Kidney glomerular epithelial cell (primary cell): ENCODE results near the gene LGALS16.
A peak's percentile ranks its signal among the peaks of the same experiment; 100 is the strongest.
"Not testable (repeated sequence)": the region's sequence is repeated elsewhere in the genome, so short reads cannot be mapped to it uniquely, and the experiment has no call there.

Source experiments
- DNase-seq: peaks from one replicate; lab custom pipeline; 2025; lab: John Stamatoyannopoulos, UW

LGALS16 gene, protein sequence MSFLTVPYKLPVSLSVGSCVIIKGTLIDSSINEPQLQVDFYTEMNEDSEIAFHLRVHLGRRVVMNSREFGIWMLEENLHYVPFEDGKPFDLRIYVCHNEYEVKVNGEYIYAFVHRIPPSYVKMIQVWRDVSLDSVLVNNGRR

DNA sequence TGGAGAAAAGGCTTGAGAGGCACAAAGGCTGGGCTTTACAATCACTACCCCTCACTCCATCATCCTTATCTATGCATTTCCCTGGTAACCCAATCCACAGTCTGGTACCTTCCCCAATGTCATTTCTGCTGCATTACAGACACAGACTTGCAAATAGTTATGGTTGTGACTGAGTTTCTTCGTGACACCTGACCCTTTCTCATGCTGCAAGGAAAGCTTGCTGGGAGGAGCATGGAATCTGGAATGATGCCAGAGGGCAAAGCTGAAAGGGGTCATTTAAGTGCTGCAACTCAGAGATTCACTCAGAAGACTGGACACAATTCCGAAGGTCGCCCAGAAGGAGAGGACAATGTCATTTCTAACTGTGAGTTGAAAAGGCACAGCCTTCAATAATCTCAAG lies at the start of gene LGALS16:
Gene LGALS16 (plus strand): TSS at position 301 of the 400 bp plus-strand sequence. CDS start 49 bp downstream, at position 350.
- no peak for DNase-seq

DNA sequence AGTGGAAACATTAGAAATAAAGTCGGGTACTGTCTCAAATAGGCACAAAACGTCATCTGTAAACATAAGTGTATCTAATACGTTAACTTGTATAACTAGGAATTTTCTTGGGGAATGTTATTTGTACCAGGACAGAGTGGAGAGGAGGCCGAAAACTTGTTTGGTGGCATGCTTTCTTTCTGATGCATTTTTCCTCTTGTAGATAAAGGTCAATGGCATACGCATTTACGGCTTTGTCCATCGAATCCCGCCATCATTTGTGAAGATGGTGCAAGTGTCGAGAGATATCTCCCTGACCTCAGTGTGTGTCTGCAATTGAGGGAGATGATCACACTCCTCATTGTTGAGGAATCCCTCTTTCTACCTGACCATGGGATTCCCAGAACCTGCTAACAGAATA lies 48.7 kb upstream of the LGALS16 start:
- DNase-seq: no peak

DNA sequence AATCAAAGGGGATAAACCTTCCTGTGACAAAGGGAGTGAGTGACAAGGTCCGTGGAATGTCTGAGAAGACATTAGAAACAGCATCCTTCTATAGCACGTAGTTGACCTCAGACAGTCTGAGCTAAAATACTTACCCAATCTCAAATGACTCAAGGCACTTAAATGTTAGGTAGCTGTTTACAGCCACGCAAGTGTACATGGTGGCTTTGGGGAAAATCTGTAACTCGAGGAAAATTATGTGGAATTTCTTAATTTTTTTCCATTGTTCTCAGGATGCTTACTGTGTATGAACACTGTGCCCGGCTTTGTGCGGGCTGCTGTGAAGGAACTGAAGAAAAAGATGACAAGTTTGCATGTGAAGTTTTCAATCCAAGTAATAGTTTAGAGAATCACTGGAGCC lies 48.2 kb upstream of the LGALS16 start:
- DNase-seq: no peak

DNA sequence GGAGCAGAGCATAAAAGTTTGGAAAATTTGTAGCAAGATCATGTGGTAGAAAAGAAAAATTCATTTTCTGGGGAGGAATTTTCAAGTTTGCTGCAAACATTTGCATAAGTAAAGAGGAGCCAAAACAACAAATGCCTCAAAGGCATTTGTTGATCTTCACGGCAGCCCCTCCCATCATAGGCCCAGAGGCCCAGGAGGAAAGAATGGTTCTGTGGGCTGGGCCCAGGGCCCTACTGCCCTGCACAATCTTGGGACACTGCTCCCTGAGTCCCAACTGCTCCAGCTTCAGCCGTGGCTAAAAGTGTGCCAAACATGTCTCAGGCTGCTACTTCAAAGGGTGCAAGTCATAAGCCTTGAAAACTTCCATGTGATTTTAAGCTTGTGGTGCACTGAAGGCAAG lies 42.1 kb upstream of the LGALS16 start:
- no peak for DNase-seq

DNA sequence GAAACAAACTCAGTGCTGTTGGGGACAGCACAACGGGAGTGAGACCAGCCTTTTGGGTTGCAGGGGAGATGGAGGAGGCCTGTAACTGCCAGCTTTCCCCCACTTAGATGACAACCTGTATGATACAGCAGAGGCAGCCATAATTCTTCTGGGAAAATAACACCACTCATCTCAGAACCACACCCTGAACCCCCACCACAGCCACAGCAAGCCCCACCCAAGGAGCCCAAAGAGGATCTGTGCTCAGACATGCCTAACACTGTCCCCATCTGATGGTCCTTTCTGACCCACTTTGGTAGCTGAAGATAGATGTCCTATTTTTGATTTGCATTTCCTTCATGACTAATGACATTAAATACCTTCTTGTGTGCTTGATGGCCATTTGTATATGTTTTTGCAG lies 38.0 kb upstream of the LGALS16 start:
- no peak for DNase-seq

DNA sequence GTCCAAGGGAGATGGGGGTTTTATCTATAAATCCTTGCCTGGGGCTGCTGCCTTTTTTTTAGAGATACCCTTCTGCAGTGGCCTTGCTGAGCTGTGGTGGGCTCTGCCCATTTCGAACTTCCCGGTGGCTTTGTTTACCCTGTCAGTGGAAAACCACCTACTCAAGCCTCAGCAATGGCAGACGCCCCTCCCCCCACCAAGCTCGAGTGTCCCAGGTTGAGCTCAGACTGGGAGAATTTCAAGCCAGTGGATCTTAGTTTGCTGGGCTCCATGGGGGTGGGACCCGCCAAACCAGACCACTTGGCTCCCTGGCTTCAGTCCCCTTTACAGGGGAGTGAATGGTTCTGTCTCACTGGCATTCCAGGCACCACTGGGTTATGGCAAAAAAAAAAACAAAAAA lies 31.8 kb upstream of the LGALS16 start:
- no peak for DNase-seq

DNA sequence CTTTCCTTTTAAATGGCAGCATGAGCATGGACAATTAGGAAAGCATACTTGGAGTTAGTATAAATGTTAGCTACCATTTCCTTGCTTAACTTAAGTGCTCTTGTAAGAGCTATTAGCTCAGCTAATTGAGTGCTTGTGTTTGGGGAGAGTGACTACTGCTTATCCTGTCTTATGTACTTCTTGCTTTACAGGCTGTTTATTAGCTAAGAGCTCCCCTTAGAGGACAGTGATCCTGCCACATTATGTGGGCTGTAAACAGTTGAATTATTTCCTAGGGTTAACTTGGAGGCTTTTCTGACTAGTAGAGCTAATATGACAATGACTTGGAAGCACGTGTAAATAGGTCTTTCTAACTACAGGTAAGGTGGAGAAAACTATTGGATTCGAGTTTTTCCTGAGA lies 28.1 kb upstream of the LGALS16 start:
- DNase-seq: not testable (repeated sequence)

DNA sequence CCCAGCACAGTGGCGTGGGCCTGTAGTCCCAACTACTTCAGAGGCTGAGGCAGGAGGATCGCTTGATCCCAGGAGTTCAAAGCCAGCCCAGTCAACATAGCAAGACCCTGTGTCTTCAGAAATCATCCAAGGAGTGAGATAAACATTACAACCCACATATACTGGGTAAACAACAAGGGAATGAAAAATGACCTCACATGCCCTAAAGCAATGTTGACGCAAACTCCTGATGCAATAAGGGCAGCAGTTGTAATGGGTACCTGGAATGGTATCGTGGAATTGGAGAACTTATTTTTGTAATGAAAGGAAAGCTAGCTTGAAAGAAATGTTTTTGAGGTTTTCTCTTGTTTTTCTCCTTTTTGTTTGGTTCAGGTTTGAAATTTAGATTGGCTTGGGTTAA lies 24.5 kb upstream of the LGALS16 start:
- DNase-seq: no peak

DNA sequence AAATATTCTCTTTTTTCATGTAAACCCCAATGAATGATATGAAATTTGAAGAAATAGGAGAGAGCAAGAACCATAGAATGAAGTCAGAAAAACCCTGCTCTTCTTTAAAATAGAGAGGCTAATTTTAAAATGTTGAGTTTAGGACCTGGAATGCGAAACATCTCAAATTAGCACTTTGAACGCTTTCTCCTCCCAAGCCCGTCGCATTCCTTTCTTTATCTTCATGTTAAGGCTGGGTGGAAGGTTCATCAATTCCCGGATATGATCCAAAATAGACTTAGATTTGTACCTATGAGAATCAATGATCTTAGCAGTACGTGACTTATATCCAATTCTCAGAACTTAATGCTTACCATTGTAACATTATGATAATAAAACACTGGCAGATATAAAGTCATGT lies 24.1 kb upstream of the LGALS16 start:
- no peak for DNase-seq

DNA sequence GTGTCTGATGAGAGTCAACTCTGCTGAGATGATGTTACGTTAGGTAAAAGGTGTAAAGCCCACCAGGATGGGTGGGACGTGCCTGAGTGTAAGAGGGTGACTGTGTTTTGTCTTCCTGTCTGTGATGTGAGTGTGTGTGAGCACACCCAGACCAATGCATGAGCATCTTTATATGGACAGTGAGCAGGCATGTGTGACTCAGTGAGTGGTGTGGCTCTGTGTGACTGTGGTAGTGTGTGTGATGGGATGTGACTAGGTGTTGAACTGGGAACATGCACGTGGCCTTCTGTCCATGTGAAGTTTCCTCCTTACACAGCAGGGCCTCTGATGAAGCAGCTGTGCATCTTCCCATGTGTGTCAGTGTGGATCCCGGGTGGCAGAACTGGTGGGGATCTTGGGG lies 17.8 kb upstream of the LGALS16 start:
- DNase-seq: no peak

DNA sequence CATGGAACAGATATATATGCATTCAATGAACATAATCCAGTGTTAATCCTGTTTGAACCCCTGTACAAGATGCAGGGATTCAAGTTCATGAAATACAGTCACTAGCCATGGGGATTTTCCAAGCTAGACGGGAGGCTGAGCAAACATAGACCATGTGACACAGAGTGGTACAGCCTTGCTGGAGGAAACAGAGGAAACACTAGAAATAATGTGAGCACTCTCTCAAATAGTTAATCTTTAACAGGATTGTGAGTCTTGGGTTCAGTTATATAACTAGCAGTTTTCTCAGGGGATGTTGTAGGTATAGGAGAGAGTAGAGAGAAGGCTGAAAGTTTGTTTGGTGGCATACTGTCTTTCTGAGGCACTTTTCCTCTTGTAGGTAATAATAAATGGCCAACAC lies 13.9 kb upstream of the LGALS16 start:
- peak; percentile 50 for DNase-seq

DNA sequence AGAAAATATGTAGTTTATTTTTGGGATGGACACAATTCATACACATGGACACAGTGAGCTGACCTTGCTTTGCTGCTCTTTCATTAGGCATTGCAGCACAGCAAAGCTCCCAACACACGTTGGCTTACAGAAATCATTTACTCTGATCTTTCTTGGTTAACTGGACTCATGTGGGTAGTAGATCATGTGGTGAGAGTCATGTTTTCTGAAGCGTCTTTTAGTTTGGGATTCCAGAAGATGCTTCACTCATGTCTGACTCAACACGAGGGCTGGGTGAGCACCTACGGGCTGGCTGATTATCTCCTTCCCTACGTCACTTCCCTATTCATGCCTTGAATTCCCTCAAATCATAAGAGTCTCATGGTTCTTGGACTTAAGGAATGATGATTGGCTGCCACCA lies 12.1 kb upstream of the LGALS16 start:
- no peak for DNase-seq

DNA sequence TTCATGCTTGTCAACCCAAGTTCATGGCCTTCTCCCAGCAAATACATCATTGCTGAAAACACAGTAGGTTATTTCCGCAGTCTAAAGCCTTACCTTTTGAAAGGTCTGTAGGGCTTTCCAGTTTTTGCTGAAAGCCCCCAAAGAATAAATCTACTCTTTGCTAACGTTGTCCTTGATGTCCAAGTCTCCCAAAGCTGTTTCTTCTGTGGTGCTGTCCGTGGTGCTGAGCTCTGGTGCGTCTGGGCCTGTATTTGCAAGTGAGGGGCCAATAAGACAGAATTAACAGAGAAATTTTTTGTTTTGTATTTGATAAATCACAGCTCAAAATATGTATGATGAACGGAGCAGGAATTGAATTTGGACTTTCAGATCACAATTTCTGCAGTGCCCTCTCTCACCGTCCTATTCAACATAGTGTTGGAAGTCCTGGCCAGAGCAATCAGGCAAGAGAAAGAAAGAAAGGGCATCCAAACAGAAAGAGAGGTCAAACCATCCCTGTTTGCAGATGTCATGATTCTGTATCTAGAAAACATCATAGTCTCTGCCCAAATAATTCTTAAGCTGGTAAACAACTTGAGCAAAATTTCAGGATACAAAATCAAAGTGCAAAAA lies 9.8 kb upstream of the LGALS16 start:
- DNase-seq: peak; percentile 3

DNA sequence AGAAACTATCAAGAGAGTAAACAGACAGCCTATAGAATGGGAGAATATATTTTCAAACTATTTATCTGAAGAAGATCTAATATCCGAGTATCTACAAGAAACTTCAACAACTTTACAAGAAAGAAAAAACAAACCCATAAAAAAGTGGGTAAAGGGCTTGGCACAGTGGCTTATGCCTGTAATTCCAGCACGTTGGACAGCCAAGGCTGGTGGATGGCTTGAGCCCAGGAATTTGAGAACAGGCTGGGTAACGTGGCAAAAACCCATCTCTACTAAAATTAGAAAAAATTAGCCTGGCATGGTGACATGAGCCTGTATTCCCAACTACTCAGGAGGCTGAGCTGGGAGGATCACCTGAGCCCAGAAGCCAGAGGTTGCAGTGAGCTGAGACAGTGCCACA lies 7.8 kb upstream of the LGALS16 start:
- DNase-seq: no peak

DNA sequence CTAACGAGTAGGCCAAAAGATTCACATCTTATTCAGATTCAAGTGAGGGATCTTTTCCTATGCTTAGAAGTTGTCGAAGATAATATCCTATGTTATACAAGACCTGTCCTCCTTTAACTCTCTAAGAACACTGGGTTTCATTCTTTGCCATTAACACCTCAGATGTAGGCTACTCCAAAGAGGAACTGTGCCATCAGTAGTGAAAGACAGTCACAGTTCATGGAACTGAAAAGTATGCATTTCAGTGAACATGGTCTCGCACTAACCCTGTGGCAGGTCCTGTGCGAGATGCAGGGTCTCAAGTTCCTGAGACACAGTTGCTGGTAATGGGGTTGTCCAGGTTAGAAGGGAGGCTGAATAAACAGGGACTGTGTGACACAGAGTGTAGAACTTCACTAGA lies 4.1 kb downstream of the LGALS16 start:
- no peak for DNase-seq

DNA sequence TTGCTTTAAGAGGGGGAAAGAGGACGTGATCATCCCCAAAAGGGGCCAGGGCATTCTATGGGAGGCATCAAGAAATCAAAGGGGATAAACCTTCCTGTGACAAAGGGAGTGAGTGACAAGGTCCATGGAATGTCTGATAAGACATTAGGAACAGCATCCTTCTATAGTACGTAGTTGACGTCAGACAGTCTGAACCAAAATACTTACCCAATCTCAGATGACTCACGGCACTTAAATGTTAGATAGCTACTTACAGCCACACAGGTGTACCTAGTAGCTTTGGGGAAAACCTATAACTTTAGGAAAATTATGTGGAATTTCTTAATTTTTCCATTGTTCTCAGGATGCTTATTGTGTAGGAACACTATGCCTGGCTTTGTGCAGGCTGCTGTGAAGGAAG lies 4.9 kb downstream of the LGALS16 start:
- DNase-seq: no peak

DNA sequence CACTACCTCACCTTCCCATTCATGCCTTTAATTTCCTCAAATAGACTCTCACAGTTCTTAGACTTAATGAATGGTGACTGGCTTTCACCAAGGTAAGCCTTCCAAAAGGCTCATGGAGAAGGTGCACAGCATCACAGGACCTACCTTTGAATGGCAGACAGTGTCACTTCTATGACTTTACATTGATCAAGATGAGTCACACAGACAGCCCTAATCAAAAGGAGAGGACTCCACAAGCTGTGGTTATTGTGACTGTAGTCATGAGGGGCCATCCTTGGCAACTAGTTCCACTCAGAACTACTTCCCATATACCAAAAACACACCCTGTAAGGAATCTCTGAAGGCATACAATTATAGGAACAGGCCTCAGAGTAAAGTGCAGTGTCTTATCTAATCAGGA lies 5.9 kb downstream of the LGALS16 start:
- DNase-seq: no peak

DNA sequence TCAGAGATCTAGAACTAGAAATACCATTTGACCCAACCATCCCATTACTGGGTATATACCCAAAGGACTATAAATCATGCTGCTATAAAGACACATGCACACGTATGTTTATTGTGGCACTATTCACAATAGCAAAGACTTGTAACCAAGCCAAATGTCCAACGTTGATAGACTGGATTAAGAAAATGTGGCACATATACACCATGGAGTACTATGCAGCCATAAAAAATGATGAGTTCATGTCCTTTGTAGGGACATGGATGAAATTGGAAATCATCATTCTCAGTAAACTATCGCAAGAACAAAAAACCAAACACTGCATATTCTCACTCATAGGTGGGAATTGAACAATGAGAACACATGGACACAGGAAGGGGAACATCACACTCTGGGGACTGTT lies 14.1 kb downstream of the LGALS16 start:
- DNase-seq: not testable (repeated sequence)

DNA sequence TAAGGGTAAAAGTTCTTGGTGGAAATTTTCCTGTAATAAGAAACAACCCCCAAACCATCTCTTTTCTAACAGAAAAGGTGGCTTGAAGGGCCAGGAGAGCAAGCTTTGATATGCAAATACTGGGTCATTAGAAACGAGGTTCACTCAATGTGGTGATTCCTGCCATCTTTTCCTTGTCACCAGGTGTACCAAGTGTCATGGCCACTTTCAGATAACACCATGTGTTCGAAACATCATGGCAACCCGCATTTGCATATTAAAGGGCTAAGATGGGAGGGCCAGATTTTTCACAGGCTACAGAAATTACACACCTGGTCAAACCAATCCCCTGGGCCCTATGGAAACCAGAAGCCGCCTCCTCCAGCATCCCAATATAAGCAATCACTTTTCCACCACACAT lies 15.3 kb downstream of the LGALS16 start:
- no peak for DNase-seq

DNA sequence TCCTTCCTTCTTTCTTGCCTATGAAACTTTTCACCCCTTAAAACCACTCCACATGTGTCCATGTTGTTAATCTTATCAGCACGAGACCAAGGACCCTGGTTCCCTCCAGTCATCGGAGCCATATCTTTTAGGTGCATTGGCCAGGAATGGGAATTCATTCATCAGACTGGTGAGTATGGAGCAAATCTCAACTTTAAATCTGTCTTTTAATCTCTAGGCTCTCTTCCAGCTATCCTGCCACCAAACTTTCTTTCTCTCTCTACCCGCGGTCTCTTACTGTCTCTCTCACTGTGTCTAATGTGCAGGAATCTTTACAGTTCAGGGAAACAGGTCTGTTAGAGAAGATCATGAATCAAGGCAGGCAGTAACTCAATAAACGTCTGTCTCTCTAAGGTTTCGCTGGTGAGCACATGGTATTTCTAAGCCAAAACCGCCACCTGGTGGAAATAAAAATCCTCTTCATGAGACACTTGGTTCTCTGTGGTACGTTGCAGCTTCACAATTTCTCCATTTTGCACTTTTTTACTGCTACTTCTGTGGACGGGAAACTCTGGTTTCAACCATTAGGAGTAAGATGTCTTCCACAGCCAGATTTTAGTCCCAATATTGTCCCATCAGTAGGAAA lies 16.1 kb downstream of the LGALS16 start:
- DNase-seq: peak; percentile 52

DNA sequence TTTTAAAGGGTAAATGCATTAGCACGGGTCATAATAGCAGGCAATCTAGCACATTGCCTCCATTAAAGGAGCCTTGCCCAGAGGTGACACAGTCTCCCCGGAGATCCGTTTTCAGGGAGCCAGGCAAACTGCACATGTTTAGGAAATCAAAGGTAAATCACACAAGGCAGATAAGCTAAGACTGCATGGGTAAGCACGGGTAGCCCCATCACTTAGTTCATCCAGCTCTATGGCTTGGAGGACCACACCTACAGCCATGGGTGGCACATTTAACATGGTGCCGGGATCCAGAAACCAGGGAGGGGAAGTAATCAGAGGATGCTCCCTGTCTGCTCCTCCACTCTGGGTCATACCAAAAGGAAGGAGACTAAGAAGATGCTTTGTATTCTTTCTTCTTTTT lies 16.8 kb downstream of the LGALS16 start:
- no peak for DNase-seq

DNA sequence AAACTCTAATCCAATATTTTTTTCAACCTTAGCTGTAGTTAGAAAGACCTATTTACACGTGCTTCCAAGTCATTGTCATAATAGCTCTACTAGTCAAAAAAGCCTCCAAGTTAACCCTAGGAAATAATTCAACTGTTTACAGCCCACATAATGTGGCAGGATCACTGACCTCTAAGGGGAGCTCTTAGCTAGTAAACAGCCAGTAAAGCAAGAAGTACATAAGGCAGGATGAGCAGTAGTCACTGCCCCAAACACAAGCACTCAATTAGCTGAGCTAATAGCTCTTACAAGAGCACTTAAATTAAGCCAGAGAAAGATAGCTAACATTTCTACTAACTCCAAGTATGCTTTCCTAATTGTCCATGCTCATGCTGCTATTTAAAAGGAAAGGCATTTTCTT lies 18.1 kb downstream of the LGALS16 start:
- not testable (repeated sequence) for DNase-seq

DNA sequence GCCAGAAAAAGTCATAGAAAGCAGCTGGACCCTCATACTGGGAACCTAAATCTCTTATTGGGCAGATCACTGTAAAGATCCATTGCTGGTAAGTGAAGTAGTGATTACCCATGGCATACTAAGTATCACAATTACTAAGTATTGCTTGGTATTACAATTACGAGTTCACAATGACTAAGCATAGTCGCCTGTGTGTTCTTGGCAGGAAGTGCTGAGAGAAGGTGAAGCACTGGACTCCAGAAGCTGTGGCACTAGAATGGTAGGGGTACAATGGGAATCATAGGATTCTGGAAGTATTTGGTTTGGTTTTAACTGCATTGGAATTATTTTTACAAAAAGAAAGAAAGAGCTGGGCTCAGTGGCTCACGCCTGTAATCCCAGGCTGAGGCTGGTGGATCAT lies 20.3 kb downstream of the LGALS16 start:
- DNase-seq: no peak
